Measurements from ENCODE around the gene APLF.

- TF ChIP-seq POLR2A (IDR thresholded peaks at IDR 0.05) (no peak), CTCF (IDR thresholded peaks at IDR 0.05) (no peak)
Measured at GRCh38 chr2:68464651-68465050, 2.7 kb upstream of the APLF start.
